Measurements from ENCODE around the gene GAS2L3.

The GAS2L3 gene

GRCh38 chr12:100661300-100661951, 87.9 kb downstream of the GAS2L3 start:
- DNase-seq (ENCODE audit: low spot score) = no peak

GRCh38 chr12:100666588-100666987, 93.1 kb downstream of the GAS2L3 start:
- DNase-seq (ENCODE audit: low spot score) = no peak

GRCh38 chr12:100668945-100669536, 95.6 kb downstream of the GAS2L3 start:
- DNase-seq (ENCODE audit: low spot score) = peak; percentile 31

- no peak for DNase-seq (ENCODE audit: low spot score)
Measured at GRCh38 chr12:100669922-100670321, 96.4 kb downstream of the GAS2L3 start.

- no peak for DNase-seq (ENCODE audit: low spot score)
Measured at GRCh38 chr12:100671396-100672074, 98.1 kb downstream of the GAS2L3 start.

- no peak for DNase-seq (ENCODE audit: low spot score)
Measured at GRCh38 chr12:100672075-100672592, 98.7 kb downstream of the GAS2L3 start.

- DNase-seq (ENCODE audit: low spot score) = no peak
Measured at GRCh38 chr12:100674036-100674888, 100.8 kb downstream of the GAS2L3 start.
